Posterior vena cava (tissue), 2 donors: ENCODE data around the gene ULK4. TPM values are rescaled to one million over a fixed set of nuclear protein-coding genes. Genes with fewer than 3 reads are reported as not detected.

Experiments used
- DNase-seq: peaks from one replicate; pipeline ENCODE4 v3.0.0-alpha.2; 2020; ENCODE audit warnings: low spot score
- intact Hi-C, 2 donors: fragments of 100-400 bp; cut with DNase I; formaldehyde crosslinking; loops; one replicate each; pipeline versions ENCODE4 v1.14.1 to v1.14.2; 2022 to 2023
- total RNA-seq, 2 donors: library from RNA; stranded (reverse); fragmentation: NEBNext Ultra II Directional; extraction: Animal tissue kit (Norgen Biotek cat#: 25700); gene quantifications; one replicate each; pipeline ENCODE4 v1.2.1, GENCODE V29; 2021
- donor health status: DM: yes; HTN: yes; CAD: no.
- donor health status: DM: yes; HTN: yes; CAD: no.

ULK4 gene
- total RNA-seq, 2 donors from 2014 or later: 7.5 to 7.8 TPM

GRCh38 chr3:41277790-41278465 lies 684.0 kb downstream of the ULK4 start:
- no peak for DNase-seq
- intact Hi-C loops: no loop called here

- intact Hi-C loops: no loop called here
- DNase-seq: no peak
These were observed 685.7 kb downstream of the ULK4 start for GRCh38 chr3:41276191-41276590.

DNA sequence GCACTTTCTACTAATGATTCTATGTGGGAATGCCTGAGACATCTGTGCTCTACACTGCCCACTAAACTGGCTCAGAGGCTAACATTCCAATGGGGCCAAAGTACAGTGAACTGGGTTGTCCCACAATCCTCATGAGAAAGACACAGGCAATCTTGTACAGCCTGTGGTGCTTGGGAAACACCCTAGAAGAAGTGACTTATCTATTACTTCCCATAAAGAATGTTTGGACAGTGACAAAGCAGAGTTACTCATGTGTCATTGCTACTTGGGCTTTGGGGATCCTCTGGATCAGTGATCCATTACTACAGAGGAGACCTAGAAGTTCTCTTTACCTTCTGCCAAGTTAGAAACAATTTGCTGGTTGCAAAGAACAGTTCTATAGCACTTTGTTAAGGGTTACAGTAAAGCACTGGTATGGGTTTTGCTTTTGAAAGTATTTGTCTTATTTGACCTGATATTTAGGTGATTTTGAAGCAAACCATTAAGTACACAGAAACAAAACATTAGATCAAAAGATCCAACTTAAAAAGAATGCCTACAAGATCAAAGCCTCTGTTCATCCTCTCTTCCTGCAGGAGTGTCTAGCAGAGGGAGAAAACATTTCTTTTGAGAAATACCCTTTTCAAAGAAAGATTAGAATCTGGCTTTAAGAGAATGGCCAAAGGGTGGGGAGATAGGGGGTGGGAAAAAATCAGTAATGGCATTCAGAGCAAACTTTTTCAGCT lies 686.8 kb downstream of the ULK4 start:
- intact Hi-C loops: no loop called here
- DNase-seq: no peak

GRCh38 chr3:41272667-41273066 lies 689.2 kb downstream of the ULK4 start:
- no peak for DNase-seq
- intact Hi-C loops: no loop called here

DNA sequence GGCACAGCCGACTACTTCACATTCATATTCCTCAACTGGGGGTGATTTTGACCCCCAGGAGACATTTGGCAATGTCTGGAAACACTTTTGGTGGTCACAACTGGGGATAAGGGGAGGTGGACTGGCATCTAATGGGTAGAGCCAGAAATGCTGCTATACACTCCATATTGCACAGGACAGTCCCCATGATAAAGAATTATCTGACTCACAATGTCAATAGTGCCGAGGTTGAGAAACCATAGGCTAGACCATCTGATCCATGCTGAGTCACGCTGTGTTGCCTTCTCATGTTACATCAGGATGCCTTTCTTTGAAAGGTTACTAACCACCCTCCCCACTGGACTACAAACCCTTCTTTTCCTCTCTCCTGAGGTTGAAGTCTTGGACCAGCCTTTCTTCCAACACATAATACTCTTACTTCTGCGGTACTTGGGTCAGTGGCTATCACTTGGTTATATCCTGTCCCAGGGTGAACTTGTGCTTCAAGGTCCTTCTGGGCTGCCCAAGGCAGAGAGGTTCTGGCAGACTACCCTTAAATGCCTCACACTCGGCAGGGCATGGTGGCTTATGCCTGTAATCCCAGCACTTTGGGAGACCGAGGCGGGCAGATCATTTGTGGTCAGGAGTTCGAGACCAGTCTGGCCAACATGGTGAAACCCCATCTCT lies 693.8 kb downstream of the ULK4 start:
- DNase-seq: no peak
- intact Hi-C loops: no loop called here

DNA sequence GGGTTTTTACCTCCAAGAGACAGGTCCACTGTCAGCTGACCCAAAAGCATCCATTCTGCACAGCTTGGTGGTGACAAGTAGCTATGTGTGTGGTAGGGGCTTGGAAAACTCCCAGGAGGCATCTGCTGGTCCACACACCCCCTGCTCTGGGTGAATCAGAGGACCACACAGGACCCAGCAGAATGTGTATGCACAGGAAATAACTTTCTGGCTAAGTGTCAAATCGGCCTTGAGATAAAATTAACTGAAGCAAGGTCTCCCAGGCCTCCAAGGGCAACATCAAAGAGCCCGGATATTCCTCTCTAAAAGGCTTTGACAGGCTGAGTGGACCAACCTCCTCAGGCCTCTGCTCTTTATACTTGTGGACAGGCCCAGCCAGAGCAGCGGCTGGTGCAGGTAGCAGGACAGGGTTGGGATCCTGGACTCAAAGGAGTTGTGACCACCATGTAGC lies 696.1 kb downstream of the ULK4 start:
- intact Hi-C loops: no loop called here
- DNase-seq: no peak

- intact Hi-C loops: no loop called here
- no peak for DNase-seq
These were observed 696.8 kb downstream of the ULK4 start for GRCh38 chr3:41265011-41265545.

DNA sequence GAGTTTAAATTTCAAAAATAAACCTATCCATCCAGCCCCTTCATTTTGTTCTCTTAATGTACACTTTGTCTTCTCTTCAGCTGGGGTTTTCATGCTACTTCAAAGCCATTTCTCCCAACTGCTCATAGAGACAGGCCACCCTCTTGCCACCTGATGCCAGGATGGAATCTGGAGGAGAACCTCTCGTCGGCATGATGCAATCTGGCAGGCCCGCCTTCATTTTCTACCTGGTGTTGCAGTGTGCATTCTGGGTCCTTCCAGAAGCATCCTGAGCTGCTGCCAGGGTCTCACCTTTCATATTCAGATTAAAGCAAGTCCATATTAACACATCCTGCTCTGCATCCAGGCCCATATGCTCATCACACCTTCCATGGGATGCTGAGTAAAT lies 701.8 kb downstream of the ULK4 start:
- DNase-seq: no peak
- intact Hi-C loops: no loop called here

DNA sequence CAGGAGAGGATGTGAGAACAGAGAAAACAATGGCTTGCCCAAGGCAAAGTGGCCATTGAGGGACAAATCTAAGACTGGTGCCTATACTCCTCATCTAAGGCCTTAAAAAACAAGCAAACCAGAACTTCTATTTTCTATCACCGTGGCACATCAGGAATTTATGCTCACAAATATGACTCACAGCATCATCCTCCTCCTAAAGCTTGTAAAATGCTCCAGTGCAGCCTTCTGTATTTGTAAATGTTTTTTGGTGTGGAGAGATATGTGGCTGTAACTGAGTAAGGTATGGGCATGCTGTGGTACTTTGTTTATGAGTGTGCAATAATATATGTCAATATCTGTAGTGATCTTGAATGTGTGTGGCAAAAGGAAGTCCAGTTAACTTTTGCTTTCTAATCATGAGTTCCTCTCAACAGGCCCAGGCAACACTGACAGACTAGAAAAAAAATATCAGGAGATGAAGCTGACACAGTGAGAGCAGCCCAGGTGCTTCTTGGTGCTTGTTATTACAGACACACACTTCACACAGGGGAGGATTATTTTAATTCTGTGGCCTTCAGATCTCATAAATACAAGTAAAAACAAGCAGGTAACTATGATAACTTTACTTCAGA lies 702.3 kb downstream of the ULK4 start:
- no peak for DNase-seq
- intact Hi-C loops: no loop called here

GRCh38 chr3:41258239-41258800 lies 703.6 kb downstream of the ULK4 start:
- intact Hi-C loops: no loop called here

DNA sequence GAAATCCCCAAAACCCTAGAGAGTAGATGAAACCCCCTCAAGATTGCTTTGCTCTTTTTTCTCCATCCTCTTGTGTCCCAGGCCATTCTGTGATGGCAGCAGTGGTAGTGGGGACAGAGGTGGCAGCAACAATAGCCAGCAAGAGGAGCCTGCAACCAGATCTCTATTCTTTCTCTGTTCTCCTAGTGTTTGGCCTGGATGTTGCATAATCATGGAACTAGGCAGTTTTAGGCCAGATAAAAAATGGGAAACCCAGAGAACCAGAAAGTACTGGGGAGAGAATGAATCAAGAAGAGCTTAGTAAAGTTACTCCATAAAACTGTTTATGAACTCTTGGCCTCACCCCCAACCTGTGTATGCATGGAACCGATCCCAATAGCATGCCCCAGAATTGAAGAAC lies 710.3 kb downstream of the ULK4 start:
- intact Hi-C loops: no loop called here
- no peak for DNase-seq

More at GRCh38 chr3:41258239-41258800, 703.6 kb downstream of the ULK4 start:
- no peak for DNase-seq

GRCh38 chr3:41250825-41251224 lies 711.1 kb downstream of the ULK4 start:
- no peak for DNase-seq
- intact Hi-C loops: no loop called here

- intact Hi-C loops: no loop called here
- DNase-seq: no peak
These were observed 712.6 kb downstream of the ULK4 start for GRCh38 chr3:41249318-41249717.

GRCh38 chr3:41248525-41248924 lies 713.4 kb downstream of the ULK4 start:
- no peak for DNase-seq
- intact Hi-C loops: no loop called here

GRCh38 chr3:41247055-41248004 lies 714.6 kb downstream of the ULK4 start:
- intact Hi-C loops: no loop called here
- no peak for DNase-seq

- no peak for DNase-seq
- intact Hi-C loops: loop anchor here in 1 of 2 donors (2.0 kb wide), 1 partner anchor 34 kb away; no protein-coding TSS in a partner anchor
These were observed 717.1 kb downstream of the ULK4 start for GRCh38 chr3:41244620-41245336.

DNA sequence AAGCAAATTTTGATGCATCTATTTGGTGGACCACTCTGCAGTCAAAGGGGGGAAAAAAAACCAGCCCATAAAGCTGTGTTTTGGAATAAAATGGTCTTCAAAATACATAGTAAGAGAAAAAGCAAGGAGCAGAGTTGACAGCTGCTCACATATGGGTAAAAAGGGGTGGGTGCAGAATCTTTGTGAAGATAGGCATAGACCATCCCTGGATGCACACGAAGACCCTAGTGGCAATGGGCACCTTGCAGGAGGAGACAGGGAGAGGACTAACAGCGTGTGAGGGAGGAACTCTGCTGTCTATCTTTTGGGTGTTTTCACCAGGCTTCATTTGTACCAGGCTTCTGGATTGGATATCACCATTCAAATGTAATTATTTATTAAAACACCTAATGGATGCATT lies 718.7 kb downstream of the ULK4 start:
- intact Hi-C loops: no loop called here

More for the DNA sequence above, 718.7 kb downstream of the ULK4 start:
- DNase-seq: no peak
